HUDEP-2 (cell line): ENCODE results near the gene PTPN9.

ENCODE experiments used
- DNase-seq, 76 experiments: peaks; one replicate each; lab custom pipeline; 2025; ENCODE audit not compliant: unreplicated experiment in 76 of 76; lab: John Stamatoyannopoulos, UW

The PTPN9 gene

DNA sequence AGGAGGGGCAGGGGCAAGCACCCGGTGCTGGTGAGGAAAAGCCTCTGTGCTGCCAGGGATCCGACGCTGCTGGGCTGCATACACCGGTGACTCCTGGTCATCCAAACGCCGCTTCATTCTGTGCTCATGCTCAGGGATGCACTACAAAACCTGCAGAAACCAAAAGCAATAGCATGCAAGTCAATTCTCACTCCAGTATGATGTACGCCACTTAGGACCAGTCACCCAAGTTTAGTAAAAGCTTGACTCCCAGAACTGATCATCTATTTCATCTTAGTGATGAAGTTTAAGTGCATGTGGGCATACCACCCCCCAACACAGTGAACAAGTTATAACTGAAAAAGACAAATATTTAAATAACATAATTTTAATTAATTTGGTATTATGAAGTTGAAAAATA is 148.9 kb downstream of the PTPN9 start:
- no peak for DNase-seq

DNA sequence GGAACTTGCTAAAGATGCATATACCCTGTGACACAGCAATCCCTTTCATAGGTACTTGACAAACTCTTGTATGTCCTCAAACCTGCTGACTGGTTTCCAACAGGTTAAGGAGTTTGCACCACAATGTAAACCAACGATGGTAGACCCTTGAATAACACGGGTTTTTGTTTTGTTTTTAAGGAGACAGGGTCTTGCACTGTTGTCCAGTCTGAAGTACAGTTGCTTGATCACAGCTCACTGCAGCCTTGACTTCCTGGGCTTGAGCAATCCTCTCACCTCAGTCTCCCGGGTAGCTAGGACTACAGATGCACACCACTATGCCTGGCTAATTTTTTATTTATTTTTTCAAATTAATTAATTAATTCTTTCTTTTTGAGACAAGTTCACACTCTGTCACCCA is 151.0 kb downstream of the PTPN9 start:
- no peak for DNase-seq

DNA sequence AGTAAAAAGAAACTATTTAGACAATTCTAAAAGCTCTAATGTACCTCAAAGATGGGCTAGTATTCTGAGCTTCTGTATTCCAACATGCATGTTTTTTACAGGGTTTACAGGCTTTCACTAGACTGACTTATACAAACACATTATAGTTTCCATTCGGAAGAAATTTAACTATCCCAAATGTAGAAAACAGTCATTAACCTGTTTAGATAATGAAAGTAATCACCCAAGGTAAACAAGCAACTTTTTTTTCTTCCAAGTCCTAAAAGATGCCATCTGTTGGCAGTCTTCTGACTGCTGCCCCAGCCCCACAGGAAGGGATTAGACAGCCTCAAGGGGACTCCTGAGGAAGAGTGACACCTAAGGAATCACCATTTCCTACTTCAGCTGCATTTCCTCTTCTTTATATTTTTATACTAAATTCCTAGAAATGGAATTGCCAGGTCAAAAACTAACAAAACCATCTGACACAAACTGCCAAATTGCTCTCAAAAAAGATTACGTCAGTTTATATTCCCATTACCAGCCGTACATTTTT is 153.1 kb downstream of the PTPN9 start:
- no peak for DNase-seq

DNA sequence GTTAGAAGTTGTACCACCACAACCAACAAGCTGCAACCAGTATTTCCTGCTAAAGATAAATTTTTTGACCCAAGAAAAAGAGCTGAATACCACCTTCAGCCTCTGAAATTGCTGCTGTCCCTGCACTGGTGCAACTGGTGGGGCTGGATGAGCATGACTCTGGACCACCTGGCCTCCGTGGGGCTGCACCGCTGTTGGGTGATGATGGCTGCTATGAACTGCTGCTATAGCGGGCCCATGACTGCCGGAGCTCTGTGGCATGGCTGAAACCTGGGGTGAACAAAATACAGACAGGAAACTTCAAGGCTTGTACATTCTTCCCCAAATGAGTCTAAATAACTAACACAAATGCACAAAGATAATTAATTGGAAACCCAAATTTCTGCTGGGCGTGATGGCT is 156.6 kb downstream of the PTPN9 start:
- DNase-seq: no peak

DNA sequence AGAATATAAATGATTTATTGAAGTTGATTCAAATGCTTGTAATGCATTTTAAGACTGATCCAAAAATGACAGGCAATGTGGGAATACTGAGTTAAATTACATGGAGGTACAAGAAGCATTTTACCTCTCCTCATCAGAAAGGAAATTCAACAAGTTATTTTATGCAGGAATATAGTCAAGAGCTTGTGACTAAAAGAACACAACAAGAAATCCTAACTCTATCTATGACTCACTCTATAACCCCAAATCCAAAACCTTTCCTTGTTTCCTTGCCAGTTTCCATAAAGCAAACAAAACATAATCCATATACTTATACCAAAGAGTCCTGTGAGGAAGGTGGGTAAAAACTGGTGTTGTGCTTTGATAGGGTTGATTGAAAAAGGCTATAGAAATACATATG is 158.4 kb downstream of the PTPN9 start:
- no peak for DNase-seq

DNA sequence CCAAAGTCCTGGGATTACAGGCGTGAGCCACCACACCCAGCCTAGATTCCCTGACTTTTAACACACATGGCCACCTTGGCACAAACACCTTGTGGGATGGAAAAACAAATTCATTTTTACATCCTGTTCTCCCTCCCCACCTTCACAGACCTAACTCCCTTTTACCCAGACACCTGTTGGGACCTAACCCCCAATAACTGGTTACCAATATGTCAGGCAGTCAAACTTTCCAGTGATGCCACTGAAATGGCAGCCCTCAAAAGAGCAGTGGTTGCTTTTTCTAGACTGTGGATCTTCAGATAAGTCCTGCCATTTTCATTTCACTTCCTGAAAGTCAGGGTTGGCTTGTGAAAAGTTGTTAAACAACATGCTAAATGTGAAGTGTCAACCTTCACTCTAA is 162.5 kb downstream of the PTPN9 start:
- DNase-seq: no peak
